ENCODE measurements around the gene NODAL. TPM values are rescaled to one million over a fixed set of nuclear protein-coding genes. Genes with fewer than 3 reads are reported as not detected.

The NODAL gene
- total RNA-seq, 2 experiments from 2014 or later, result not detected

- H3K4me1 Mint-ChIP-seq (ENCODE audit: low read depth), result peaks cover 61% of the 10 kb centered on the region
- peaks cover 32% of the 10 kb centered on the region for H3K27me3 Mint-ChIP-seq (ENCODE audit: low read depth)
- ChIA-PET POLR2A (interaction anchor here (1.0 to 2.3 kb wide), 4 partner anchors 10 to 308 kb away, joined by 3 to 8 read pairs (median 4); partner anchors contain the start of genes EIF4EBP2 and SAR1A), CTCF (interaction anchor here (3.1 kb wide), 1 partner anchor 17 kb away, joined by 19 read pairs; no protein-coding TSS in a partner anchor)
- no peaks in the 10 kb centered on the region for H3K9me3 Mint-ChIP-seq (ENCODE audit: insufficient read depth)
- ATAC-seq, result peak; percentile 52
- H3K4me3 Mint-ChIP-seq, result peak within 1 kb of the TSS; percentile 77
- peak; percentile 54 for DNase-seq
- peak within 1 kb of the TSS; percentile 75 for H3K27ac Mint-ChIP-seq
- peaks cover 2% of the 10 kb centered on the region for H3K36me3 Mint-ChIP-seq (ENCODE audit: low read depth)
These were observed 37.0 kb upstream of the NODAL start, which contains the start of gene PALD1 for GRCh38 chr10:70478191-70479164. PALD1 (plus strand) TSS chr10:70478767; CDS start chr10:70525952, 47,185 bp downstream.

- no peaks in the 10 kb centered on the region for H3K36me3 Mint-ChIP-seq (ENCODE audit: low read depth)
- DNase-seq (peak; percentile 90), ATAC-seq (peak; percentile 80)
- H3K4me1 Mint-ChIP-seq (ENCODE audit: low read depth), result peaks cover 55% of the 10 kb centered on the region
- peak overlapping the region; percentile 77 for H3K4me3 Mint-ChIP-seq
- no peaks in the 10 kb centered on the region for H3K9me3 Mint-ChIP-seq (ENCODE audit: insufficient read depth)
- ChIA-PET CTCF (interaction anchor here (1.0 to 3.1 kb wide), 4 partner anchors 14 to 65 kb away, joined by 3 to 19 read pairs (median 6); no protein-coding TSS in a partner anchor), POLR2A (interaction anchor here (1.0 to 2.3 kb wide), 3 partner anchors 17 to 307 kb away, joined by 3 to 8 read pairs (median 6); partner anchors contain the start of genes EIF4EBP2 and SAR1A)
- H3K27me3 Mint-ChIP-seq (ENCODE audit: low read depth), result peaks cover 36% of the 10 kb centered on the region
- H3K27ac Mint-ChIP-seq, result peak overlapping the region; percentile 75
These were observed 36.2 kb upstream of the NODAL start for GRCh38 chr10:70477661-70478162.

- Mint-ChIP-seq H3K27ac (no peak overlapping the region), H3K36me3 (ENCODE audit: low read depth) (no peaks in the 10 kb centered on the region), H3K27me3 (ENCODE audit: low read depth) (peaks cover 37% of the 10 kb centered on the region), H3K9me3 (ENCODE audit: insufficient read depth) (no peaks in the 10 kb centered on the region), H3K4me3 (no peak overlapping the region), H3K4me1 (ENCODE audit: low read depth) (peaks cover 48% of the 10 kb centered on the region)
- CTCF ChIA-PET, result interaction anchor here (0.6 to 3.1 kb wide), 5 partner anchors 15 to 83 kb away, joined by 3 to 19 read pairs (median 3); no protein-coding TSS in a partner anchor
- DNase-seq (no peak), ATAC-seq (no peak)
- POLR2A ChIA-PET, result interaction anchor here (1.4 to 2.3 kb wide), 2 partner anchors 18 to 72 kb away, joined by 6 to 8 read pairs; partner anchors contain the start of gene EIF4EBP2
These were observed 35.0 kb upstream of the NODAL start for GRCh38 chr10:70476249-70477035.

- H3K4me3 Mint-ChIP-seq, result no peak overlapping the region
- CTCF ChIA-PET, result interaction anchor here (0.6 to 3.1 kb wide), 2 partner anchors 14 to 37 kb away, joined by 3 to 19 read pairs; no protein-coding TSS in a partner anchor
- peaks cover 40% of the 10 kb centered on the region for H3K27me3 Mint-ChIP-seq (ENCODE audit: low read depth)
- DNase-seq (no peak), ATAC-seq (no peak)
- no peaks in the 10 kb centered on the region for H3K9me3 Mint-ChIP-seq (ENCODE audit: insufficient read depth)
- POLR2A ChIA-PET, result no interaction called here
- no peaks in the 10 kb centered on the region for H3K36me3 Mint-ChIP-seq (ENCODE audit: low read depth)
- H3K27ac Mint-ChIP-seq, result no peak overlapping the region
- peaks cover 40% of the 10 kb centered on the region for H3K4me1 Mint-ChIP-seq (ENCODE audit: low read depth)
These were observed 34.2 kb upstream of the NODAL start for GRCh38 chr10:70475661-70476060.

- Mint-ChIP-seq H3K36me3 (ENCODE audit: low read depth) (no peaks in the 10 kb centered on the region), H3K27me3 (ENCODE audit: low read depth) (peaks cover 43% of the 10 kb centered on the region), H3K9me3 (ENCODE audit: insufficient read depth) (no peaks in the 10 kb centered on the region), H3K4me1 (ENCODE audit: low read depth) (peaks cover 34% of the 10 kb centered on the region), H3K4me3 (no peak overlapping the region), H3K27ac (no peak overlapping the region)
- no peak for ATAC-seq
- no peak for DNase-seq
- CTCF ChIA-PET, result interaction anchor here (3.1 kb wide), 1 partner anchor 13 kb away, joined by 19 read pairs; no protein-coding TSS in a partner anchor
- POLR2A ChIA-PET, result no interaction called here
These were observed 33.3 kb upstream of the NODAL start for GRCh38 chr10:70474780-70475179.

GRCh38 chr10:70472799-70473454 is 31.4 kb upstream of the NODAL start:
- Mint-ChIP-seq H3K27me3 (ENCODE audit: low read depth) (peaks cover 45% of the 10 kb centered on the region), H3K36me3 (ENCODE audit: low read depth) (no peaks in the 10 kb centered on the region), H3K9me3 (ENCODE audit: insufficient read depth) (no peaks in the 10 kb centered on the region), H3K4me3 (no peak overlapping the region), H3K4me1 (ENCODE audit: low read depth) (peaks cover 23% of the 10 kb centered on the region), H3K27ac (no peak overlapping the region)
- POLR2A ChIA-PET, result no interaction called here
- CTCF ChIA-PET, result interaction anchor here (1.1 kb wide), 1 partner anchor 44 kb away, joined by 3 read pairs; no protein-coding TSS in a partner anchor
- DNase-seq (no peak), ATAC-seq (no peak)

GRCh38 chr10:70466951-70467350 is 25.5 kb upstream of the NODAL start:
- ATAC-seq (no peak), DNase-seq (no peak)
- Mint-ChIP-seq H3K27me3 (ENCODE audit: low read depth) (peaks cover 24% of the 10 kb centered on the region), H3K9me3 (ENCODE audit: insufficient read depth) (no peaks in the 10 kb centered on the region), H3K4me3 (no peak overlapping the region), H3K27ac (no peak overlapping the region), H3K4me1 (ENCODE audit: low read depth) (peaks cover 2% of the 10 kb centered on the region), H3K36me3 (ENCODE audit: low read depth) (no peaks in the 10 kb centered on the region)
- ChIA-PET POLR2A (no interaction called here), CTCF (no interaction called here)

GRCh38 chr10:70465832-70466231 is 24.4 kb upstream of the NODAL start:
- peaks cover 2% of the 10 kb centered on the region for H3K4me1 Mint-ChIP-seq (ENCODE audit: low read depth)
- H3K4me3 Mint-ChIP-seq, result no peak overlapping the region
- CTCF ChIA-PET, result interaction anchor here (0.7 kb wide), 1 partner anchor 937 kb away, joined by 3 read pairs; no protein-coding TSS in a partner anchor
- no peaks in the 10 kb centered on the region for H3K9me3 Mint-ChIP-seq (ENCODE audit: insufficient read depth)
- no peak for DNase-seq
- POLR2A ChIA-PET, result no interaction called here
- H3K27me3 Mint-ChIP-seq (ENCODE audit: low read depth), result peaks cover 20% of the 10 kb centered on the region
- H3K36me3 Mint-ChIP-seq (ENCODE audit: low read depth), result no peaks in the 10 kb centered on the region
- H3K27ac Mint-ChIP-seq, result no peak overlapping the region
- ATAC-seq, result no peak

- DNase-seq (no peak), ATAC-seq (no peak)
- H3K4me3 Mint-ChIP-seq, result no peak overlapping the region
- no peaks in the 10 kb centered on the region for H3K9me3 Mint-ChIP-seq (ENCODE audit: insufficient read depth)
- H3K4me1 Mint-ChIP-seq (ENCODE audit: low read depth), result peaks cover 2% of the 10 kb centered on the region
- H3K27ac Mint-ChIP-seq, result no peak overlapping the region
- peaks cover 23% of the 10 kb centered on the region for H3K27me3 Mint-ChIP-seq (ENCODE audit: low read depth)
- ChIA-PET CTCF (interaction anchor here (0.7 kb wide), 1 partner anchor 937 kb away, joined by 3 read pairs; no protein-coding TSS in a partner anchor), POLR2A (no interaction called here)
- H3K36me3 Mint-ChIP-seq (ENCODE audit: low read depth), result no peaks in the 10 kb centered on the region
These were observed 23.8 kb upstream of the NODAL start for GRCh38 chr10:70465278-70465677.

- Mint-ChIP-seq H3K27me3 (ENCODE audit: low read depth) (peaks cover 38% of the 10 kb centered on the region), H3K27ac (no peak overlapping the region), H3K36me3 (ENCODE audit: low read depth) (no peaks in the 10 kb centered on the region), H3K4me3 (no peak overlapping the region), H3K9me3 (ENCODE audit: insufficient read depth) (no peaks in the 10 kb centered on the region), H3K4me1 (ENCODE audit: low read depth) (no peaks in the 10 kb centered on the region)
- no peak for DNase-seq
- ATAC-seq, result no peak
- CTCF ChIA-PET, result interaction anchor here (0.9 to 3.1 kb wide), 16 partner anchors 9 to 297 kb away, joined by 3 to 36 read pairs (median 8); no protein-coding TSS in a partner anchor
- POLR2A ChIA-PET, result no interaction called here
These were observed 21.0 kb upstream of the NODAL start for GRCh38 chr10:70462349-70462984.

Data from activated CD8-positive, alpha-beta T cell treated with anti-CD3 and anti-CD28 coated beads, Interleukin-2, amount 10 ng/mL, durations not matched to agents 7 days and 5 days (primary cell).